NOMO-1 (cell line): ENCODE measurements around the gene LZTFL1.

ENCODE experiments used
- DNase-seq, 2 experiments: peaks; one replicate each; lab custom pipeline; 2025; ENCODE audit not compliant: unreplicated experiment in 2 of 2; lab: John Stamatoyannopoulos, UW

Gene LZTFL1

GRCh38 chr3:45787551-45787950 lies 54.4 kb downstream of the LZTFL1 start:
- no peak for DNase-seq

DNA sequence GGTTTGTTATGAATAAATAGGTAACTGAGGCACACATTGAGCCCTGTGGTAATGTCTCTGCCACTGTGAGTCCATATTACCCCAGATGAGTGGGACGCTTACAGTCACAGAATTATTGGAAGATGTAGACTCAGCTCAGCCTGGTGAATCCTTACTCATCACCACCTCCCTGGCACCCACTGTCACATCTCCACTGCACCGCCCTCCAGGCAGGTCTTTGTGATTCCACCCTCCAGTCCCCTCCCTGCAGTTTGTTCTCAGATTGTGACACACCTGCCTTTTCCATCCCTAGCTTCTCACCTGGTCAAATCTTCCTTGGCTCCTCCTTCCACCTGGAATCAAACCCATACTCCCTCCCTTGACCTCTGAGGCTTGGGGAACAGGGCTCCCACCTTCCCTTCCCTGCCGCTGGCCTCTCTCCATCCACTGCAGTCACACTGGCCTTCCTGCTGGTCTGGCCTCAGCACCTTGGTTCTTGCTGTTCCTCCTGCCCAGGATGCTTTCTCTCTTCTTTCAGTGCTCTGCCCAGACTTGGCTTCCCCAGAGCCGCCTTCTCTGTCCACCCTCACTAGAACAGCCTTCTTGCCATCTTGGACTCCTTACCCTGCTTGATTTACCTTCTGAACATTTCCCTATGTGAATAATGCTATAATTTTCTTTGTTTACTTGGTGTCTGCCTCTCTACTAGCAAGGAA lies 55.0 kb downstream of the LZTFL1 start:
- no peak for DNase-seq

GRCh38 chr3:45785605-45786150 lies 56.2 kb downstream of the LZTFL1 start:
- no peak for DNase-seq

GRCh38 chr3:45783667-45784066 lies 58.3 kb downstream of the LZTFL1 start:
- DNase-seq, result no peak

- DNase-seq, result no peak
Observed at GRCh38 chr3:45782381-45782780, 59.5 kb downstream of the LZTFL1 start.

DNA sequence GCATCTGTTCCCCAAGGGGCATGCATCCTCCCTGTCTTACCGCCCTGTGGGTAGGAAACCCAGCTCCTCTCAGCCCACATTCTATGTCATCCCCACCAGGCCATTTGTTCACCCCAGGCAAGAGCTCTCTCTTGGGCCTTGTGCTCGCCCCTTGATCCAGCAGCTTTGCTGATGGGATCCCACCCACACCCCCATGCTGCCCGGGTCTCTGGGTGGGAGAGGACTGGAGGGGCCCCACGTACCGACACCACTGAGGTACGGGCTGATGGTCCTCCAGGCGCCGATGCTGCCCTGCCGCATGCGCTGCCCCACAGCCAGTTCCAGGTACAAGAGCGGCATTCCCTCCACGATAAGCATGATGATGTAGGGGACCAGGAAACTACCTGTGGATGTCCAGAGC lies 60.1 kb downstream of the LZTFL1 start:
- no peak for DNase-seq

DNA sequence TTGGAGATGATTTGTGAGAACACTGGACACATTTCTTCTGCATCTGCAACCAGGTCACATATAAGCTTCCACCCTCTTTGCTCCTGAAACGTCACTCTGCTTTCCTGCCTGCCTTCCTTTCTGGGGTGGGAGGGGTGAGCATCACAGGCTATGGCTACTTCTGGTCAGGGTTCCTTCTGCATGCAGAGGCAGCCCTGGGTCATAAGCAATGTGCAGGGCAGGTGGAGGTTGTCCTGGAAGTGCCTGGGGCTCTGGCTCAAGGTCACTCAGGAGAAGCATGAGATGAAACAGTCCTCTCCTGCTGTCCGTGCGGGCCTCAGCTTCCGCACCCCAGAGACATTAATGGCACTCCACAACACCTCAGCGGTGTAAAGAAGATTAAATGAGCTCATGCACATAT lies 60.6 kb downstream of the LZTFL1 start:
- DNase-seq, result no peak

GRCh38 chr3:45779746-45780735 lies 61.9 kb downstream of the LZTFL1 start:
- no peak for DNase-seq

GRCh38 chr3:45778761-45779201 lies 63.1 kb downstream of the LZTFL1 start:
- no peak for DNase-seq

DNA sequence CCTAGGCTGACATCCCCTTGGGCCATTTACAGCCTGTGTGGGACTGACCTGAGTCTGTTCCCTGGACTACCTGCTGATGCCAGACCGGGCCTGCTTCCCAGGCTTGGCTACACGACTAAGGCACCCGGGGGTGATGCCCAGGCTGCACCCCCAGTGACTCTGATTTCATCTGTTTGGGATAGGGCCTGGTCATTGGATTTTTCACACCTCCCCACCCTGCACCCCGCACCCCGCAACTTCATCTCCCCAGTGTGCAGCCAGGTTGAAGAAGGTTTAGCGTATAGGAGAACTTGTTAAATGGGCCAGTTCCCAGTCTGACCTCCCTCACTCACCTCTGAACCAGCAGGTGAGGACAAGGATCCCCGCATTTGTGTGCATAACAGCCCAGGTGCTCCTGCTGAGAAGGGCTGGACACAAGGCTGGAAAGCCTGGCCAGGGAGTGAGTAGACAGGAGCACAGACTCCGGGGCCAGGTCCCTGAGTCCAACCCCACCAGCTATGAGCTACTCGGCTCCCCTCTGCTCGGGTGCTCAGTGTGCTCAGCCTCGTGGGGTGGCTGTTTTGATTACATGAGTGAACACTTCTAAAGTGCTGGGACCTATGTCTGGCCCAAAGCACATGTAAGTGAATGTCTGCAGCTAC lies 64.1 kb downstream of the LZTFL1 start:
- no peak for DNase-seq

GRCh38 chr3:45777111-45777745 lies 64.7 kb downstream of the LZTFL1 start:
- no peak for DNase-seq

GRCh38 chr3:45776611-45777010 lies 65.3 kb downstream of the LZTFL1 start:
- DNase-seq, result no peak

- DNase-seq, result no peak
Observed at GRCh38 chr3:45776301-45776595, 65.7 kb downstream of the LZTFL1 start.

DNA sequence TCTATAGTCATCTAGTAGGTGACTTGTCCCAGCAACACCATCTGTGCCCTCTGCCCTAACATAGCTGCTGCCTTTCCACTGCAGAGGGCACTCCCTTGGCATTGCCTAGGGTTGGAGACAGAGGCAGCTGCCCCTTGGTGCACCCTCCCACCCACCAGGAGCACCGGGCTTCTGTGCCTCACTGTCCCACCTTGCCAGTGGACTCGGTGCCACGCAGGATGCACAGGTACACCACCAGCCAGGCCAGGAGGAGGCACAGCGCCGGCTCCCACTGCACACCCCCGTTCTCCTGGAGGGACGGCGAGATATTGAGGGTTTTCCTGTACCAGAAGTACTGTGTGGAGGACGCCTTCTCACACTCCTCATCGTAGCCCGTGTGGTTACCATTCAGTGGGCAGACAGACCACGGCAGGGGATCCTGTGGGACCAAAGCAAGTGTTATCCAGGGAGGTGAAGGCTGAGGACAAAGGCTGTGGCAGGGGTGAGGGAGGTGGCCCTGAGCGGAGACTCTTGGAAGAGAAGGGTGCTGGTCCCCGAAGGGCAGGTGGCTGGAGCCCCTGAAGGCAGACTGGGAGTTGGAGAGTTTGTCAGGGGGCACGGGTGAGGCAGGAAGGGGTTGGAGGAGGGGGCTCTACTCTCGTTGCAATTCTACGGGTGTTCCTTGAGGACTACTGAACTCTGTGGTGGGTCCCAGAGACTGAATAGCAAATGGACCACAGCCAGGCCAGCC lies 66.2 kb downstream of the LZTFL1 start:
- no peak for DNase-seq

DNA sequence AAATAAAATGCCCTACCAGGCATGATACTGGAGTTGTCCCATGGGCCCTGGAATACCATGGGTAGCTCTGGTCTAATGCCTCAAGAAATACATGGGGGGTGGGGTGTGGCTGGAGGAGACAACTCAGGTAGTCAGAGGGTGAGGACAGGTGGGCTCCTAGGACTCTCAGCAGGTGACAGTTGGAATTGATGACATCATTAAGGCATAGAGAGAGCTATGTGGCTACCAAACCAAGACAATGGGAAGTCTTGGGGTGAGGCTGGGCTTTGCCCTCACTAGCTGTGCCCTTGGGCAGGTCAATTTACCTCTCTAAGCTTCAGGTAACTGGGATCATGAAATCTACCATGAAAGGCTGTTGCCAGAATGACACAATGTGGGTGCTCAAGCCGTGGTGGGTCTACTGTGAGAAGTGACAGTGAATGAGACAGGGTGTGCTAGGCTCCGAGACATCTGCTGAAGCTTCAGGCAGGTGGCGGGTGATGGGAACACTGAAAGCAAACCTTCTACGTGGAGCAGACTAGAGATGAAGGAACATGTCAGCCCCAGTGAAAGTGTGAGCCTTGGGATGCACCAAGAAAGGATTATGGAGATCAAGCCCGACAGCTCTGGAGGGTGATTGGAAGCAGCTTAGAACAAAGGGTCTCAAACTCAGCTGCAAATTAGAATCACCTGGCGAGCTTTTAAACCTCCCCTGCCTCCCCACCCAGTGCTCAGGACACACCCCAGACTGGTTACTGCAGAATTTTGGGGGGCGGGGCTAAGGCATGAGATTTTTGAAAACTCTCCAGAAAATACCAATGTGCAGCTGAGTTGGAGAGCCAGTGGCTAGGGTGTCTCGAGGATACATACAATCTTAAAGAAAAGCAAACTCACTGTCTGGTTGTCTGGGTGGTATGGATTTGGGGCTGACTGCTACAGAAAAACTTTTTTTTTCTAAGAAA lies 67.1 kb downstream of the LZTFL1 start:
- no peak for DNase-seq

- no peak for DNase-seq
Observed at GRCh38 chr3:45773714-45774449, 68.0 kb downstream of the LZTFL1 start.
